ENCODE data around the gene RBKS.
A peak's percentile ranks its signal among the peaks of the same experiment; 100 is the strongest.

GRCh38 chr2:27815860-27816438 is 74.2 kb downstream of the RBKS start:
- peak; percentile 75 for TF ChIP-seq CHD2 (IDR thresholded peaks at IDR 0.05; ENCODE audit: low read length, partially characterized antibody)
- TF ChIP-seq CTCF (IDR thresholded peaks at IDR 0.05) = no peak
- no peak for TF ChIP-seq SMC3 (IDR thresholded peaks at IDR 0.05; ENCODE audit: low read depth, low read length)
- no peak for TF ChIP-seq ELF1 (IDR thresholded peaks at IDR 0.05)
- no peak for TF ChIP-seq POLR2AphosphoS5 (IDR thresholded peaks at IDR 0.05; ENCODE audit: low read depth, low read length)
- TF ChIP-seq YY1 (IDR thresholded peaks at IDR 0.05; ENCODE audit: low read depth) = no peak
- TF ChIP-seq MXI1 (IDR thresholded peaks at IDR 0.05; ENCODE audit: low read depth, low read length) = peak; percentile 66; the same call in 1 of the 2 replicates
- no peak for TF ChIP-seq EZH2phosphoT487 (IDR thresholded peaks at IDR 0.05; ENCODE audit: borderline replicate concordance, low read depth)

Measured in SK-N-SH (cell line).